ENCODE data around the gene KIF15. TPM values are rescaled to one million over a fixed set of nuclear protein-coding genes. Genes with fewer than 3 reads are reported as not detected.

Gene KIF15
- total and polyA plus RNA-seq, 10 donors = 0.74 to 5.2 (median 3.1) TPM

DNA sequence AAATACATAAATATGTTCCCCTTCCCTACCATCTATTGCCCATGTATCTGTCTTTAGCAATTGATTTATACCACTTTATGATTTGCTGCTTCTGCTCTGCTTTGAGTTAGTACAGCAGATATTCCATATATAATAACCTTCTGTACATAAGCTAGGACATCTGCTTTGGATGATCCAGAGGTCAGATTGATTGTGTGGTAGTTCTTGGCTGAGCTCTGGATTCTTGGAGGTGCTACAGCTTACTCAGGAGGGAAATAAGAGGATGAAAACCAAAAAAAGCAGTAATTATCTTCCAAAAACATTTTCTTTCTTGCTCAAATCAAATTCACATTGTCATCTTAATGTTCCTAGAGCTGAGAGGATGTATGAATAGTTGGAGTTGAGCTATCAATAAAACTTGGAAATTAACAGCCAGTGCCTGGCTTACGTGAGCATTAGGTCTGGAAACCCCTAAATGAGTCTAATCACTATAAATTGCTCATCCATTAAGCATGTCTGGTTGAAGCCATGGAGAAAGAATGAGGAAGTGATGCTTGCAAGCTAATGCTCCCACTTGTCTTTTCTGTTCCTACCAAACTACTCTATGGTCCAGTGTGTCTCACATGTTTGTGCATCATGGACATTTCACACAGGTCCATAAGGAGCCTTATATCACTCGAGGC is 63.8 kb downstream of the KIF15 start:
- no peak for DNase-seq
- Histone ChIP-seq H3K4me3 (no peak overlapping the region), H3K4me1 (no peaks in the 10 kb centered on the region), H3K27me3 (replicated peaks in 1 of 7) (no peaks in the 10 kb centered on the region), H3K36me3 (peaks cover 0 to 49% (median 0%) of the 10 kb centered on the region in 6 donors), H3K27ac (no peak overlapping the region), H3K9me3 (no peaks in the 10 kb centered on the region)
- WGBS, 5 donors = 87 to 94% (median 90%) methylated on average over 2 of the region's 2 CpGs
- intact Hi-C loops (cut with DNase I; ENCODE audit: low total_unique reads) = no loop called here
- TF ChIP-seq POLR2AphosphoS5 (IDR thresholded peaks at IDR 0.05) (no peak), POLR2A (IDR thresholded peaks at IDR 0.05) (no peak)

DNA sequence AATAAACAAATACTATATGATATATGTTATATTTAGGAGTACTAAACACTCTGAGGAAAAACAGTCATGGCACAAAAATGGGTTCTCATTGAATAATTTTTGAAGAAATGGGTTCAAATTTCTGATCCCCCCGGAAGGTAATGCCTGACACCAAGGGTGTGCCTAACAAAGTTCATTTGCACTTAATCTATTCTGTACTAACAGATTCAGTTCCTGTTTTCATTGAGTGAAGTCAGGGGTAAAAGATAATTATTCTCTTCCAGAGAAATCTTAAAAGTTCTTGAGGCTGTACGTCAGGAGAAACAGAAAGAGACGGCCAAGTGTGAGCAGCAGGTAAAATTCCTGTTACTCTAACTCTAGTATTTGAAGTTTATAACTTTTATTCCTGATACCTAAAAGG is 65.6 kb downstream of the KIF15 start:
- H3K4me1 ChIP-seq = no peaks in the 10 kb centered on the region
- no peaks in the 10 kb centered on the region for H3K27me3 ChIP-seq (replicated peaks in 1 of 7)
- H3K4me3 ChIP-seq = no peak overlapping the region
- H3K9me3 ChIP-seq = no peaks in the 10 kb centered on the region
- WGBS, 5 donors = 79 to 85% (median 84%) methylated on average over 3 of the region's 3 CpGs
- no peak overlapping the region for H3K27ac ChIP-seq
- DNase-seq = no peak
- H3K36me3 ChIP-seq = peaks cover 0 to 67% (median 0%) of the 10 kb centered on the region in 6 donors
- intact Hi-C loops (cut with DNase I; ENCODE audit: low total_unique reads) = no loop called here
- TF ChIP-seq POLR2A (IDR thresholded peaks at IDR 0.05) (no peak), POLR2AphosphoS5 (IDR thresholded peaks at IDR 0.05) (no peak)
- TF ChIP-seq, protein P1, sequence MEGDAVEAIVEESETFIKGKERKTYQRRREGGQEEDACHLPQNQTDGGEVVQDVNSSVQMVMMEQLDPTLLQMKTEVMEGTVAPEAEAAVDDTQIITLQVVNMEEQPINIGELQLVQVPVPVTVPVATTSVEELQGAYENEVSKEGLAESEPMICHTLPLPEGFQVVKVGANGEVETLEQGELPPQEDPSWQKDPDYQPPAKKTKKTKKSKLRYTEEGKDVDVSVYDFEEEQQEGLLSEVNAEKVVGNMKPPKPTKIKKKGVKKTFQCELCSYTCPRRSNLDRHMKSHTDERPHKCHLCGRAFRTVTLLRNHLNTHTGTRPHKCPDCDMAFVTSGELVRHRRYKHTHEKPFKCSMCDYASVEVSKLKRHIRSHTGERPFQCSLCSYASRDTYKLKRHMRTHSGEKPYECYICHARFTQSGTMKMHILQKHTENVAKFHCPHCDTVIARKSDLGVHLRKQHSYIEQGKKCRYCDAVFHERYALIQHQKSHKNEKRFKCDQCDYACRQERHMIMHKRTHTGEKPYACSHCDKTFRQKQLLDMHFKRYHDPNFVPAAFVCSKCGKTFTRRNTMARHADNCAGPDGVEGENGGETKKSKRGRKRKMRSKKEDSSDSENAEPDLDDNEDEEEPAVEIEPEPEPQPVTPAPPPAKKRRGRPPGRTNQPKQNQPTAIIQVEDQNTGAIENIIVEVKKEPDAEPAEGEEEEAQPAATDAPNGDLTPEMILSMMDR (IDR thresholded peaks at IDR 0.05 in 8 of 11, conservative IDR thresholded peaks at IDR 0.05 in 3 of 11) = no peak

DNA sequence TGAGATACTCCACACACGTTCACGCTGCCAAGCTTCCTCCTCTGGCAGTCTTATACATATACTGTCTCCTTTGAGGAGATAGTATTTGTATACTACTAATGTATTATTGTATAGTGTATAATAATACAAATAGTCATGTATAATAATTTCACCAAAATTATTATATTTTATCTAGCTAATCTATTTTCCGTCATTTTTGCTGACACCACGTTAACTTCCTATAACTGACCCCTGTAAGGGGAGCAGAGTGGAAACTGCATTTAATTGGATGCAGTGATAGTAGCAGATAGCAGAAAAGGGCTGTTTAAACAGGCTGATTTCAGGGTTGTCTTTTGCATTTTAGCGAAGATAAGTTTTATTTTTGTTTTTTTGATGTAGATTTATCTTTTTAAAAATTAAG is 69.6 kb downstream of the KIF15 start:
- no peak for DNase-seq
- TF ChIP-seq, protein P1 (IDR thresholded peaks at IDR 0.05 in 8 of 11, conservative IDR thresholded peaks at IDR 0.05 in 3 of 11) = no peak
- TF ChIP-seq POLR2AphosphoS5 (IDR thresholded peaks at IDR 0.05) (no peak), POLR2A (IDR thresholded peaks at IDR 0.05) (no peak)
- intact Hi-C loops (cut with DNase I; ENCODE audit: low total_unique reads) = no loop called here
- H3K4me1 ChIP-seq = no peaks in the 10 kb centered on the region
- WGBS, 5 donors = 89 to 97% (median 96%) methylated on average over 5 of the region's 5 CpGs
- no peak overlapping the region for H3K27ac ChIP-seq
- H3K27me3 ChIP-seq (replicated peaks in 1 of 7) = no peaks in the 10 kb centered on the region
- H3K36me3 ChIP-seq = peaks cover 0 to 59% (median 0%) of the 10 kb centered on the region in 6 donors
- no peak overlapping the region for H3K4me3 ChIP-seq
- peaks cover 0 to 14% (median 12%) of the 10 kb centered on the region in 8 donors for H3K9me3 ChIP-seq

DNA sequence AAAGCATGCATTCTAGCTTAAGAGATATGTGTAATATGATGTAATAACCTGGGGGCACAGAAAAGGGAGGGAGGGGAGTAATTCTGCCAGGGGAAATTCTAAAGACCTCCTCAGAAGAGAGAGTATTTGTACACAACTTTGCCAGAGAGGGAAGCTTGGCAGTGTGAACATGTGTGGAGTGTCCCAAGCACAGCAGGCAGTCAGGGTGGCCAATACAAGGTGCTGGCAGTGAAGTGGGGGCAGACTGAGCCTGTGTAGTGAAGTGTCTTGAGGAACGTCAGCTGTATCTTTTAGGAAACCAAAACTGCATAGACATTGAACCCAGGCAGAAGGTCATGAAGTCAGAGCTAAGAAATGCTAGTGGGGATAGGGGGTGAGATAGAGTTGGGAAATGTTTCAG is 70.4 kb downstream of the KIF15 start:
- 93 to 96% (median 95%) methylated on average over 1 of the region's 1 CpG for WGBS, 5 donors
- H3K36me3 ChIP-seq = peaks cover 0 to 59% (median 0%) of the 10 kb centered on the region in 6 donors

More for the DNA sequence above, 70.4 kb downstream of the KIF15 start:
- Histone ChIP-seq H3K4me1 (no peaks in the 10 kb centered on the region), H3K27ac (no peak overlapping the region), H3K9me3 (peaks cover 3 to 22% (median 20%) of the 10 kb centered on the region in 8 donors), H3K27me3 (replicated peaks in 1 of 7) (no peaks in the 10 kb centered on the region), H3K4me3 (no peak overlapping the region)
- TF ChIP-seq POLR2AphosphoS5 (IDR thresholded peaks at IDR 0.05) (no peak), POLR2A (IDR thresholded peaks at IDR 0.05) (no peak)
- TF ChIP-seq, protein P1 (IDR thresholded peaks at IDR 0.05 in 8 of 11, conservative IDR thresholded peaks at IDR 0.05 in 3 of 11) = no peak
- no peak for DNase-seq
- intact Hi-C loops (cut with DNase I; ENCODE audit: low total_unique reads) = no loop called here
